Neuron (in vitro differentiated cells): ENCODE results near the gene HOXB1.

ENCODE experiments used
- H2AFZ ChIP-seq: one replicate; pipeline ENCODE4 v1.6.1; 2013; ENCODE audit warnings: low read depth, mild to moderate bottlenecking, inconsistent platforms, low read length, moderate library complexity
- H3K27me3 ChIP-seq: one replicate; pipeline ENCODE4 v1.6.1; 2013; ENCODE audit warnings: low read length; ENCODE audit not compliant: insufficient read depth
- H3K36me3 ChIP-seq: one replicate; pipeline ENCODE4 v1.6.1; 2013; ENCODE audit warnings: low read length; ENCODE audit not compliant: insufficient read depth
- H3K4me1 ChIP-seq: one replicate; pipeline ENCODE4 v1.6.1; 2013; ENCODE audit warnings: low read length; ENCODE audit not compliant: insufficient read depth
- H3K4me3 ChIP-seq: 2 replicates; pipeline ENCODE4 v1.5.1; 2013; ENCODE audit warnings: mild to moderate bottlenecking, low read length, moderate library complexity
- H3K9me3 ChIP-seq: one replicate; pipeline ENCODE4 v1.6.1; 2013; ENCODE audit warnings: low read length

HOXB1 gene

DNA sequence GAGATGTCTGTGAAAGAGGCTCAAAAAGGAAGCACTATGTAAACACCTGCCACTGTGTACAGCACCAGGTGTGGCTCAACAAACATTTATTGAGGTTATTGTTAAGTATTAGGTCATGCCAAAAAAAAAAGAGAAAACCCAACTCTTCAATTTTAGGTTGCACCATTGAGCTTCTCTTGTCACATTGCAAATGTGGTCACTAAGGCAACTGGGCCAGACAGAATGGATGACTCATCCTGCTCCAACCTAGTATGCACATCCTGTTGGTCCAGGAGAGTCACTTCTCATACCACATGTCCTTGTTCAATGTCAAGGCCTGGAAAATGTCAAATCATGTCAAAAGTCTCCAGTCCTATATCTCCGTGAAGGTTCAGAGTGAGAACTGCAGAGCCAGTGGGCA lies 25.0 kb downstream of the HOXB1 start:
- Histone ChIP-seq H2AFZ (no peak overlapping the region), H3K9me3 (no peaks in the 10 kb centered on the region), H3K4me1 (no peaks in the 10 kb centered on the region), H3K36me3 (no peaks in the 10 kb centered on the region), H3K4me3 (no peak overlapping the region), H3K27me3 (peaks cover 12% of the 10 kb centered on the region)

DNA sequence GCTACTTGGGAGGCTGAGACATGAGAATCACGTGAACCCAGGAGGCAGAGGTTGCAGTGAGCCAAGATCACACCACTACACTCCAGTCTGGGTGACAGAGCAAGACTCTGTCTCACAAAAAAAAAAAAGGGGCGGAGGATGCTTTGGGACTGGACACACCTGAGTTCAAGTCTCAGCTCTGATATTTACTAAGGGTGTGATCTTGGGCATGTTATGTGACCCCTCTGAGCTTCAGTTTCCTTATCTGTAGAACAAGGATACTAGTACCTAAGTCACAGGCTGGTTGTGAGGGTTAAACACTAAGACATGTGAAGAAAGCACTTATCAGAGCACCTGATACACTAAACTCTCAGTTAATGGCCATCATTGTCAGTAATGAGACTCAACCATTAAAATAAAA lies 25.9 kb downstream of the HOXB1 start:
- Histone ChIP-seq H3K4me1 (no peaks in the 10 kb centered on the region), H3K4me3 (no peak overlapping the region), H3K36me3 (no peaks in the 10 kb centered on the region), H3K27me3 (peaks cover 14% of the 10 kb centered on the region), H2AFZ (no peak overlapping the region), H3K9me3 (no peaks in the 10 kb centered on the region)

DNA sequence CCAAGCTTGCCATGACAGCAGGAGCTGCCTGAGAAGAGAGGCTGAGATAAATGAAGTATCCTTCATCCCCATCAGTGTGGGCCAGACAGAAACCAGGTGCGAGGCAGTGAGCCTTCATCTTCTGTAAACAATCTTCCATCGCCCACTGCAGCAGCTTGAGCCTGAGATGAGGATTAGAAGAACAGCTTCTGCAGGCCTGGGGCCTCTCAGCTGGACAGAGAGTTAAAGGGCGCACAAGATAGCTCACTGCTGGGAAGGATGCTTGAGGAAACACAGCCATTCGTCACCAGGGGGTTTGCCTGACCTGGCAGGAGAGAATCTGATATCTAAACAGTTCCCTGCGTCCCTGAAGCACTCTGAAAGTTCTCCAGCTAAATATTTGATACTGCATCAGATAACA lies 27.1 kb downstream of the HOXB1 start:
- Histone ChIP-seq H2AFZ (no peak overlapping the region), H3K4me3 (no peak overlapping the region), H3K4me1 (no peaks in the 10 kb centered on the region), H3K36me3 (no peaks in the 10 kb centered on the region), H3K9me3 (no peaks in the 10 kb centered on the region), H3K27me3 (peaks cover 15% of the 10 kb centered on the region)

DNA sequence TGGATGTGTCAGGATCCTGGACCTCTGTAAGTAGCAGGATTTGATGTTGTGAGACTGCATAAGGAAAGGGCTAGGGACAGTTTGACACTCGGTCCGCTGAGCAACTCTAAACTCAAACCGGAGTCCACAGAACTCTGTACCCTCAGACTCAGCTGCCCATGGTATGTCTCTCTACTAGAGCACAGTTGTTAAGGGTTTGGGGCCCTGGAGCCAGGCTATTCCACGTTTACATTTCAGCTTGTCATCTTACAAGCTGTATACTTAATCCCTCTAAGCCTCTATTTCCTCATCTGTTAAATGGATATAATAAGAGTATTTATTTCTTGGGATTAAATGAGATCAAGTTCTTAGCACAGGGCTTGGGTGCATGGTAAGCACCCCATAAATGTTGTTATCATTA lies 27.9 kb downstream of the HOXB1 start:
- Histone ChIP-seq H3K36me3 (no peaks in the 10 kb centered on the region), H3K4me3 (no peak overlapping the region), H3K9me3 (no peaks in the 10 kb centered on the region), H3K27me3 (peaks cover 17% of the 10 kb centered on the region), H3K4me1 (no peaks in the 10 kb centered on the region), H2AFZ (no peak overlapping the region)

DNA sequence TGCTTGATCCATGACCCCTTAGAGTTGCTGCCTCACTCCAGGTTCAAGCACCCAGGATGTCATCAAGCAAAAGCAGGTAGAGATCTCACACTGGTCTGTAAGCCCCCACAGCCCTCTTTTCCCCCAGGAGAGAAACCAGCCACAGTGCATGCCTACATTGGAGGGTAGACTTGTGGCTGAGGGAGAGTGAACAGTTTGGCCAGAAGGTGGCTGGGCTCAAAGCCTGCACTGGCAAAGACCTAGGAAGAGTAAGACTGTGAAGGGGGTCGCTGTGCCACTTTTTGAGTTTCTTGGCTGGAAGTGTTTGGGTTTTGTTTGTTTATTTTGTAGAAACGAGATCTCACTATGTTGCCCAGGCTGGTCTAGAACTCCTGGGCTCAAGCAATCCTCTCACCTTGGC lies 28.5 kb downstream of the HOXB1 start:
- Histone ChIP-seq H3K9me3 (no peaks in the 10 kb centered on the region), H3K4me3 (no peak overlapping the region), H3K27me3 (peaks cover 17% of the 10 kb centered on the region)

DNA sequence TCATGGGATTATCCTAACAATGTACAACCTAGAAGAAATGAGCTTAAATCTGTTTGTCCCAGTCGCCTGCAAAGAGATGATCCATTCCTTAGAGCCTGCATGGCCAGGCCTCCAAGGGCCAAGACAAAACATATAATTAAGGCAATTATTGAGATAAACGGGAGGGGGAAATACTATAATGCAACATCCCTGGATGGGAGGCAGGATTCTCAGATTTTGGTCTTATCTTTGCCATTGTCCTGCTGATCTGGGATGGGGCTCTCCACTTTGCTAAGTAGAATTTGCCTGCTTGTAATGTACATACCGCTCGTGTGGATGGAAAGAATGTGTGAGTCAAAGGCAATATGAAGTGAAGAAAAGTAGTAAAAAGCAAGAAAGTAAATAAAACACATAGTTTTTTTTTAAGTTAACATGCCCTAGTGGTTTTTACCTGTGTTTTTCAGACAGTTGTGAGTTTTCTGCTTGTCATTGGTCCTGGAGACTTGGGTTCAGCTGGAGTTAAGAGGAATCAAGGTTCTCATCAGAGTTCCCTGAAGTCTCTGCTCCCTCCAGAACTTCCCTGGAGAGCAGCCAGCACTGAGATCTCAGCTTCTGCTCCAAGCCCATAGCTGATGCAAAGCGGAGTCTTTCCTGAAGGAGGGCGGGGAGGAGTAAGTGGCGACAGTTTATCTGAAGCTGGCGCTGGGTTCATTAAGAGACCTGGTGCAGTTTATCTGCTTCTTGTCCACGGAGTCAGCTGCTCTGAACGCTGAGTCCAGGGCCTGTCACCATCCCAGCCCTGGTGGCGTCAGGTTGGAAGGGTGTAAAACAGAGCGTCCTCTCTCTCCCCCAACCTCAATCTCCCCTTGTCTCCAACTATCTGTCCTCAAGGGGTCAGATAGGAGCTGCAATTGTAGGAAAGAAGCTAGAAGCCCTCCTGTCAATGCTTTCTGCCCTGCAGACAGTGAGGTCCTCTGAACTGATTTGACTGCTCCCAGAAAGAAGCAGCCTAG lies 30.1 kb downstream of the HOXB1 start:
- H3K27me3 ChIP-seq, result peaks cover 15% of the 10 kb centered on the region
- no peaks in the 10 kb centered on the region for H3K36me3 ChIP-seq
- no peak overlapping the region for H3K4me3 ChIP-seq
- H3K9me3 ChIP-seq, result no peaks in the 10 kb centered on the region
- no peak overlapping the region for H2AFZ ChIP-seq
- H3K4me1 ChIP-seq, result no peaks in the 10 kb centered on the region

More for the DNA sequence above, 28.5 kb downstream of the HOXB1 start:
- Histone ChIP-seq H2AFZ (no peak overlapping the region), H3K4me1 (no peaks in the 10 kb centered on the region), H3K36me3 (no peaks in the 10 kb centered on the region)

DNA sequence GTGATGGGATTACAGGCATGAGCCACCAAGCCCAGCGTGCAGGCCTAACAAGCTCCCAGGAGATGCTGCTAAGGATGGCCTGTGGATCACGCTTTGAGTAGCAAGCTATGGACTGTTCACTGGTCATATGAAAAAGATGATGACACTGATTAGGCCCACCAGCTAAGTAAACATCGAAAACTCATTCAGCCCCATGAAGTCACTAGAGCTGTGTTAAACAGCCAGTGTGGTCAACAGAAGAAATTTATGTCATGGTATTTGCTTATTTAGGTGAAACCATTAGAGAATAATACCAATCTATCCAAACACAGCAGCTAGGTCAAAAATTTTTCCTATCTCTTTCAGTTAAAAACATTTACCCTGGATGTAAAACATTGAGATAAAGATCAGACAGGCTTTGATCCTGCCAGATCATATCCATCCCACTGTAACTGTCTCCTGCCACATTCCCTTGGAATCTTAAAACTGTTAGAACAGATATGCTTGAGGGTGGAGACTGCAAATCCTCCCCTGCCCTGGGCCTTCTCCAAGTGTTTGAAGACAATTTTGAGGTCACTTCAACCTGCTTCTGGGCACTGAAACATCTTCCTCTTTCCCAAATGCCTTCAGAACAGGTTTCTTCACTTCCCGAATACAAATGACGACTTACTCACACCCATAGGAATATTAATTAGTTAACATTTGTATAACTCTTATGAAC lies 30.9 kb downstream of the HOXB1 start:
- peaks cover 18% of the 10 kb centered on the region for H3K27me3 ChIP-seq
- H3K36me3 ChIP-seq, result no peaks in the 10 kb centered on the region

DNA sequence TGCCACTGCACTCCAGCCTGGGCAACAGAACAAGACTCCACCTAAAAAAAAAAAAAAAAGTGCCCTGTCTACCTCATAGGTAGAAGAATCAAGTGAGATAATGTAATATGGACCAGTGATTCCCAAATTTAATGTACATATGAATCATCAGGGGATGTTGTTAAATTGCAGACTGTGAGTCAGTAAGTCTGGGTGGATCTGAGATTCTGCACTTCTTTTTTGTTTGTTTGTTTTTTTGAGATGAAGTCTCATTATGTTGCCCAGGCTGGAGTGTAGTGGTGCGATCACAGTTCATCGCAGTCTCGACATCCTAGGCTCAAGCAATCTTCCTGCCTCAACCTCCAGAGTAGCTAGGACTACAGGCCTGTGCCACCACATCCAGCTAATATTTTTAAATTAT lies 31.6 kb downstream of the HOXB1 start:
- H3K4me1 ChIP-seq, result no peaks in the 10 kb centered on the region
- H3K27me3 ChIP-seq, result peaks cover 14% of the 10 kb centered on the region
- H3K4me3 ChIP-seq, result no peak overlapping the region
- no peaks in the 10 kb centered on the region for H3K36me3 ChIP-seq
- H2AFZ ChIP-seq, result no peak overlapping the region
- no peaks in the 10 kb centered on the region for H3K9me3 ChIP-seq

More for the DNA sequence above, 30.9 kb downstream of the HOXB1 start:
- no peaks in the 10 kb centered on the region for H3K4me1 ChIP-seq
- H3K9me3 ChIP-seq, result no peaks in the 10 kb centered on the region
- no peak overlapping the region for H3K4me3 ChIP-seq
- H2AFZ ChIP-seq, result no peak overlapping the region

DNA sequence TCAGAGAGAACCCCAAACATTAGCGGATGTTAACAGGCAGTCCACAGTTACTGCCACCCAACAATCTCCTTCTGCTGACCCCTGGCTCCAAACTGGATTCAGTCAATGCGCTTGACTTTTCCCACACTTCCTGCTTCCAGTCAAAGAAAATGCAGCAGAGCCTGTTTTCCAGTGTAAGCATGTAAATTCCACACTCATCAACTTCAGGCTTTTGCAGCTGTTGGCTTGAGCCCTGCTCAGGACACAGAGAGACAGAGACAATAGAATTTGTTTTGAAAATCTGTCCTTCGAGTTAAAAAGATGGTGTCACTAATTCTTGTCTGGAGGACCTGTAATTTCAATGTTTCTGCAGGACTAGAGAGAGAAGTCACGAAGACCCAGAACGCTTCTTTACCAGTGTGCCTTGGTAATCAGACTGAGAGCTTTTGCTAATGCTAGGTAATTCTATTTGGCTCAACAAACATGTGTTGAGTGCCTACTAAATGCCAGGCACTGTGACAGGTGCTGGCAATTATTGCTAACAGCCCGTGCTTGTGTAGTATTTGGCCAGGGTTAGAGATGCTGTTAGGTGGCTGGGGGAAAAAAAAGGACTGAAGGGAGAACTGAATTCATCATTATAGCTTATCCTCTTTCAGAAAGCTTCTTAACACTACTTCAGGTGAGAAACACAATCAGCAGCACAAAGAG lies 32.5 kb downstream of the HOXB1 start:
- Histone ChIP-seq H3K4me3 (no peak overlapping the region), H2AFZ (no peak overlapping the region), H3K27me3 (peaks cover 17% of the 10 kb centered on the region), H3K4me1 (no peaks in the 10 kb centered on the region), H3K9me3 (no peaks in the 10 kb centered on the region), H3K36me3 (no peaks in the 10 kb centered on the region)

DNA sequence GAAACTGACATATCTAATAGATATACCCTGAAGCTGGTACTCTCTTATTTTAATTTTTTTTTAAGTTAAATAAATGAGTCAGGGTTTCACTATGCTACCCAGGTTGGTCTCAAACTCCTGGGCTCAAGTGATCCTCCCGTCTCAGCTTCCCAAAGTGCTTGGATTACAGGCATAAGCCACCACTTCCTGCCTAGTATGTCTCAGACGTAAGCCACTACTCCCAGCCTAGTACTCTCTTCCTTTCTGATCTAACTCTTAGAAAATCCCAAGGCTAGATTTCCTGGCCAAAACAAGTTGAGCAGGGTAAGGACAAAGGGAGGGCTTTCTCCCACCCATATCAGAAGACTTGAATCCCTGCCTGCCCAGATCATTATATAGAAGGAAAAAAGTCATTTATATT lies 33.7 kb downstream of the HOXB1 start:
- Histone ChIP-seq H2AFZ (no peak overlapping the region), H3K9me3 (no peaks in the 10 kb centered on the region), H3K4me1 (no peaks in the 10 kb centered on the region), H3K4me3 (no peak overlapping the region), H3K27me3 (peaks cover 25% of the 10 kb centered on the region), H3K36me3 (no peaks in the 10 kb centered on the region)

DNA sequence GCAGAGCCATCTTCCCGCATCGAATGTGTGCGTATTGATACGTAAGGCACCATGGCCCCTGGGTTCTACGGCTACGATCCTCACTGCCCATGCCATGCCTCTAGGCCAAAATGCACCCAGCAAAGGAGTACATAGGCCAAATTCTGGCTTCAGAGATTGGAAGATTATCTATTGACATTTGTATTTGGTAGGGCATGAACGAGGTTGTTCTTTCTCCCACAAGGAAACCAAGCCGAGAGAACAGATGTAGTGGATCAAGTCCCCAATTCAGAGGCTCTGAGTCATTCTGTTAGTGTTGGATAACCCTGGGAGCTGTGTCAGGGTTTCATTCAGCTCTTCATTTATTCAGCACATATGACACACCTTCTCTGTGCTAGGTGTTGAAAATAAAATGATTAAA lies 36.5 kb downstream of the HOXB1 start:
- Histone ChIP-seq H3K9me3 (no peaks in the 10 kb centered on the region), H3K4me3 (no peak overlapping the region), H3K4me1 (no peaks in the 10 kb centered on the region), H3K36me3 (no peaks in the 10 kb centered on the region), H2AFZ (no peak overlapping the region), H3K27me3 (peaks cover 38% of the 10 kb centered on the region)

DNA sequence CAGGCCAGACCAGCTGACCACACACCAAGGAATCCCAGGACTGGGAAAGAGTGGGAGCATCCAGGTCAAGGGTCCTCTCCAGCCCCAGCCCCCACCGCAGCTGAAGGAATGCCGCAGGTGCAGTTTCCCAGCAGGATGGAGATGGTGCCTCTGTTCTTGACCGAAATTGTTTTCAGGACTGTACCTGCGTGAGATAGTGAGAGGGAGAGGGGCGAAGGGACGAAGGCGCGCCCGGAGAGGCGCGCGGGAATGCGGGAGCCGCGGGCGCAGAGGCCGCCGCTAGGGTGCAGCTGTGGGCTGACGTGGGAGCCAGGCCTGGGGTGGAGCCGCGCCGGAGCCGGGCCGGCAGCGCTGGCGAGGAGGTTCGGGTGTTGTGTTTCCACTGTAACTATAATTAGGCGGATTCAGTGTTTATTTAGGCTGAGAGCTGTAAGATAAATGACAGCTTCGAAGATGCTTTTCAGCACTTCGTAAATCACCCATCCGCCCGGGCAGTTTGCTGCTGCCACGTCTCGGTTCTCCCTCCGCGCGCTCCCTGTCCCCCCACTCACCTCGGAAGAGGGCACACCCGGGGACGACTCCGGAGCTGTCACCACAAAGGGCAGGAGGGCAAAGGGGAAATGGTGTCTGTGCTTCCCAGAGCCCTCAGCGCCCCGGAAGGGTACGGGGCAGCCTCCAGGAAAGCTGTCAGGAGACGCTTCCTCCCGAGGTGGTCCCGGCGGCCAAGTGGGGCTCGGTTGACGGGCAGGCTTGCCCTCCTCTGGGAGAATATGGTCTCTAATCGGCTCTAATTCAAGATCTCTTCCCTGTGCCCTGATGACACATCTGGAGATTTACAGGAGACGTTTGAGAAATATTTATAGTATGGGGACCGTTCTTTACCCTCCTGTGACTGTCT lies 38.2 kb downstream of the HOXB1 start:
- Histone ChIP-seq H3K36me3 (no peaks in the 10 kb centered on the region), H3K9me3 (no peaks in the 10 kb centered on the region), H2AFZ (no peak overlapping the region), H3K4me1 (no peaks in the 10 kb centered on the region), H3K27me3 (peaks cover 43% of the 10 kb centered on the region), H3K4me3 (no peak overlapping the region)
